H1 (cell line): ENCODE results near the gene DHRS4L2. TPM values are rescaled to one million over a fixed set of nuclear protein-coding genes. Genes with fewer than 3 reads are reported as not detected.
"Not testable (repeated sequence)": the region's sequence is repeated elsewhere in the genome, so short reads cannot be mapped to it uniquely, and the experiment has no call there.

Experiments used
- CTCF ChIA-PET: fragments of 300-600 bp; sonication (Branson Sonifier 250); formaldehyde crosslinking; loops from one replicate; lab custom pipeline; 2021; ENCODE audit not compliant: partially characterized antibody; lab: Charles Lee
- POLR2A ChIA-PET: fragments of 300-600 bp; sonication (Branson Sonifier 250); formaldehyde crosslinking; loops from one replicate; lab custom pipeline; 2021; ENCODE audit warnings: inconsistent platforms; ENCODE audit not compliant: partially characterized antibody; lab: Charles Lee
- DNase-seq, 2 experiments: peaks; one replicate each; pipeline versions ENCODE4 v3.0.0 to v3.0.0-alpha.2; 2010 to 2022; ENCODE audit warnings: low spot score in 2 of 2, low read depth in 1 of 2, mixed read lengths in 1 of 2
- FAIRE-seq: peaks from 2 replicates; lab custom pipeline; 2011; peaks lifted over from hg19 to GRCh38; lab: Jason Lieb, UNC
- H2AFZ ChIP-seq: 2 replicates; pipeline ENCODE4 v1.8.1; 2012; ENCODE audit warnings: low read length, inconsistent platforms
- H2AK5ac ChIP-seq: 2 replicates; pipeline ENCODE4 v1.6.1; 2013; ENCODE audit warnings: low read depth, low read length
- H2BK120ac ChIP-seq: replicated peaks from 2 replicates; pipeline ENCODE3; 2013; ENCODE audit warnings: low read depth, low read length, inconsistent platforms
- H2BK12ac ChIP-seq: 2 replicates; pipeline ENCODE4 v1.6.1; 2013; ENCODE audit warnings: low read depth, low read length
- H2BK15ac ChIP-seq: 2 replicates; pipeline ENCODE4 v1.6.1; 2013; ENCODE audit warnings: low read length
- H2BK20ac ChIP-seq: 2 replicates; pipeline ENCODE4 v1.6.1; 2013; ENCODE audit warnings: low read length
- H2BK5ac ChIP-seq: 2 replicates; pipeline ENCODE4 v1.6.1; 2013; ENCODE audit warnings: low read depth, low read length
- H3K14ac ChIP-seq: 2 replicates; pipeline ENCODE4 v1.6.1; 2013; ENCODE audit warnings: inconsistent platforms; ENCODE audit not compliant: insufficient read length
- H3K18ac ChIP-seq: 2 replicates; pipeline ENCODE4 v1.6.1; 2013; ENCODE audit warnings: low read length; ENCODE audit errors: extremely low read depth
- H3K23ac ChIP-seq: 2 replicates; pipeline ENCODE4 v1.6.1; 2013; ENCODE audit warnings: inconsistent platforms; ENCODE audit not compliant: insufficient read length
- H3K23me2 ChIP-seq: 2 replicates; pipeline ENCODE4 v1.6.1; 2013; ENCODE audit warnings: low read depth, low read length
- H3K27ac ChIP-seq: 2 replicates; pipeline ENCODE4 v1.6.1; 2011; ENCODE audit warnings: low read depth, low read length, inconsistent platforms
- H3K27me3 ChIP-seq, 4 experiments: replicated peaks in 1 of 4; 1 replicate in 1 of 4; 2 replicates in 3 of 4; pipeline versions ENCODE4 v1.6.1 to v1.8.1; 2011 to 2013; ENCODE audit warnings: low read length in 3 of 4, mild to moderate bottlenecking in 3 of 4, inconsistent platforms in 2 of 4, mixed read lengths in 2 of 4, moderate library complexity in 1 of 4; ENCODE audit not compliant: control insufficient read depth in 3 of 4, insufficient read depth in 3 of 4; ENCODE audit errors: extremely low read depth in 1 of 4
- H3K36me3 ChIP-seq, 4 experiments: 2 replicates each; pipeline versions ENCODE4 v1.6.1 to v1.8.1; 2011 to 2013; ENCODE audit warnings: mild to moderate bottlenecking in 4 of 4, low read length in 3 of 4, moderate library complexity in 2 of 4, control low read depth in 1 of 4, inconsistent platforms in 1 of 4; ENCODE audit not compliant: insufficient read depth in 4 of 4, control insufficient read depth in 2 of 4
- H3K4ac ChIP-seq: replicated peaks from 2 replicates; pipeline ENCODE3; 2013; ENCODE audit warnings: low read length, low read depth, mixed read lengths, inconsistent platforms; ENCODE audit not compliant: insufficient read length
- H3K4me1 ChIP-seq, 4 experiments: replicated peaks in 1 of 4; 1 replicate in 1 of 4; 2 replicates in 3 of 4; pipeline versions ENCODE4 v1.6.1 to v1.8.1; 2011 to 2013; ENCODE audit warnings: low read length in 3 of 4, inconsistent platforms in 2 of 4, mixed read lengths in 1 of 4; ENCODE audit not compliant: insufficient read depth in 4 of 4, control insufficient read depth in 3 of 4
- H3K4me2 ChIP-seq, 2 experiments: 2 replicates each; pipeline versions ENCODE4 v1.6.1 to v1.8.1; 2011 to 2013; ENCODE audit warnings: low read depth in 2 of 2, low read length in 2 of 2, control low read depth in 1 of 2, inconsistent platforms in 1 of 2, mild to moderate bottlenecking in 1 of 2; ENCODE audit not compliant: insufficient read depth in 1 of 2
- H3K4me3 ChIP-seq, 4 experiments: fragments of 200-600, 300-600 bp in 1 of 4; sonication (generic), shearing (Covaris generic), sonication (Bioruptor Twin) in 1 of 4; 2 replicates each; pipeline versions ENCODE4 v1.5.1 to v1.8.1; 2011 to 2016; ENCODE audit warnings: low read length in 4 of 4, low read depth in 3 of 4, control low read depth in 2 of 4, inconsistent platforms in 2 of 4, mild to moderate bottlenecking in 2 of 4, mixed read lengths in 1 of 4, moderate library complexity in 1 of 4; ENCODE audit not compliant: insufficient read depth in 2 of 4; ENCODE audit errors: extremely low read depth in 1 of 4
- H3K56ac ChIP-seq: replicated peaks from 2 replicates; pipeline ENCODE3; 2013; ENCODE audit warnings: low read depth, mild to moderate bottlenecking, mixed read lengths, low read length, inconsistent platforms; ENCODE audit not compliant: insufficient read length
- H3K79me1 ChIP-seq: 2 replicates; pipeline ENCODE4 v1.6.1; 2013; ENCODE audit warnings: low read depth, low read length, control low read depth
- H3K79me2 ChIP-seq, 2 experiments: 2 replicates each; pipeline versions ENCODE4 v1.6.1 to v1.8.1; 2012 to 2013; ENCODE audit warnings: low read length in 2 of 2, mild to moderate bottlenecking in 2 of 2, inconsistent platforms in 1 of 2; ENCODE audit not compliant: insufficient read depth in 2 of 2, control insufficient read depth in 1 of 2
- H3K9ac ChIP-seq, 4 experiments: replicated peaks in 1 of 4; 1 replicate in 1 of 4; 2 replicates in 3 of 4; pipeline versions ENCODE4 v1.6.1 to v1.8.1; 2011 to 2013; ENCODE audit warnings: low read depth in 3 of 4, low read length in 3 of 4, control low read depth in 2 of 4, mild to moderate bottlenecking in 2 of 4, moderate library complexity in 2 of 4, inconsistent platforms in 1 of 4; ENCODE audit errors: extremely low read depth in 1 of 4
- H3K9me3 ChIP-seq, 2 experiments: 2 replicates each; pipeline versions ENCODE4 v1.6.1 to v1.8.1; 2012 to 2013; ENCODE audit warnings: mild to moderate bottlenecking in 2 of 2, moderate library complexity in 2 of 2, control low read depth in 1 of 2, inconsistent platforms in 1 of 2, low read depth in 1 of 2, low read length in 1 of 2, mixed read lengths in 1 of 2; ENCODE audit not compliant: insufficient read depth in 2 of 2
- H4K20me1 ChIP-seq, 2 experiments: replicated peaks in 1 of 2; 2 replicates each; pipeline versions ENCODE3 to v1.8.1; 2011 to 2013; ENCODE audit warnings: inconsistent platforms in 2 of 2, low read length in 2 of 2, mild to moderate bottlenecking in 1 of 2; ENCODE audit not compliant: insufficient read depth in 2 of 2, control insufficient read depth in 1 of 2
- H4K5ac ChIP-seq: 2 replicates; pipeline ENCODE4 v1.6.1; 2013; ENCODE audit warnings: low read length, low read depth, mixed read lengths, inconsistent platforms; ENCODE audit not compliant: insufficient read length
- H4K8ac ChIP-seq: 2 replicates; pipeline ENCODE4 v1.8.0; 2013; ENCODE audit warnings: mild to moderate bottlenecking, moderate library complexity, low read length, inconsistent platforms; ENCODE audit not compliant: insufficient read depth; ENCODE audit errors: extremely low read depth
- H4K91ac ChIP-seq: replicated peaks from 2 replicates; pipeline ENCODE3; 2013; ENCODE audit warnings: low read length, mixed read lengths, inconsistent platforms; ENCODE audit not compliant: insufficient read length
- whole genome bisulfite sequencing, 2 experiments: shearing (Covaris generic) in 1 of 2; methylation state at CpG; one replicate each; pipeline versions ENCODE4 v1.1.6 to v1.1.7; 2013 to 2015; ENCODE audit warnings: low lambda C conversion rate in 2 of 2, mixed read lengths in 2 of 2, inconsistent platforms in 1 of 2, low coverage in 1 of 2, missing lambda C conversion rate in 1 of 2; ENCODE audit not compliant: insufficient replicate concordance in 2 of 2, insufficient coverage in 1 of 2, insufficient read length in 1 of 2; ENCODE audit errors: extremely low coverage in 1 of 2, missing lambda C conversion rate in 1 of 2; 5-methylcytosine and 5-hydroxymethylcytosine counted together
- polyA plus RNA-seq, 7 experiments: library from polyadenylated mRNA; depleted of rRNA in 3 of 7; stranded (reverse) in 5 of 7; unstranded in 2 of 7; fragments of >200 nt in 5 of 7; fragments of 200-250 nt in 2 of 7; gene quantifications; 1 replicate in 5 of 7; 2 replicates in 1 of 7; 4 replicates in 1 of 7; pipeline versions ENCODE4 v1.2.1 to v1.2.3, GENCODE V29; 2011 to 2013; ENCODE audit warnings: missing spikeins in 2 of 7, mixed read lengths in 2 of 7
- total RNA-seq: library from RNA; stranded (reverse); fragmentation: NEBNext Ultra II Directional; extraction: Animal tissue kit (Norgen Biotek cat#: 25700); gene quantifications from 2 replicates; pipeline ENCODE4 v1.2.1, GENCODE V29; 2021

The DHRS4L2 gene
- total and polyA plus RNA-seq, 2 of the 8 experiments (the other 6 are each of a cell fraction or from before 2014, with no cell fraction given), result 12.3 to 15.4 TPM

- H3K27ac ChIP-seq, H3K9me3 ChIP-seq, H3K23ac ChIP-seq, H3K4ac ChIP-seq, H2BK120ac ChIP-seq, H4K8ac ChIP-seq, H3K4me1 ChIP-seq, H2AK5ac ChIP-seq, FAIRE-seq, H3K27me3 ChIP-seq, H2BK20ac ChIP-seq, H2BK15ac ChIP-seq, H3K18ac ChIP-seq, H3K14ac ChIP-seq, H2AFZ ChIP-seq, H3K79me2 ChIP-seq, H2BK5ac ChIP-seq, H4K20me1 ChIP-seq, H3K4me3 ChIP-seq, H3K23me2 ChIP-seq, POLR2A ChIA-PET, DNase-seq, H2BK12ac ChIP-seq, H3K9ac ChIP-seq, H3K56ac ChIP-seq, H4K5ac ChIP-seq, H3K4me2 ChIP-seq, H3K36me3 ChIP-seq, H4K91ac ChIP-seq, H3K79me1 ChIP-seq: not testable (repeated sequence)
- CTCF ChIA-PET, result interaction anchor here (0.6 to 4.2 kb wide), 9 partner anchors 9 to 318 kb away, joined by 3 to 35 read pairs (median 5); no protein-coding TSS in a partner anchor
- 87% methylated on average over 3 of the region's 3 CpGs; no CpG with 5 or more reads in 1 of the 2 experiments for WGBS, 2 experiments
Observed at GRCh38 chr14:23951136-23951466, 37.6 kb upstream of the DHRS4L2 start.
